ENCODE results near the gene GGT1. TPM values are rescaled to one million over a fixed set of nuclear protein-coding genes. Genes with fewer than 3 reads are reported as not detected.
"Not testable (repeated sequence)": the region's sequence is repeated elsewhere in the genome, so short reads cannot be mapped to it uniquely, and the experiment has no call there.

The GGT1 gene
- total and polyA plus RNA-seq, 4 donors = 31.8 to 162 (median 52.9) TPM

GRCh38 chr22:24646756-24647155, 43.8 kb downstream of the GGT1 start:
- H3K4me1 ChIP-seq (ENCODE audit: control insufficient read depth in 5 of 5, insufficient read depth in 5 of 5, low read length in 5 of 5); H3K9ac ChIP-seq (ENCODE audit: insufficient read depth in 1 of 2, low read length in 2 of 2); H3K9me3 ChIP-seq (ENCODE audit: control insufficient read depth in 4 of 4, insufficient read depth in 3 of 4, low read length in 3 of 4); ATAC-seq (ENCODE audit: insufficient read depth, low FRiP score); H3K36me3 ChIP-seq (ENCODE audit: control insufficient read depth in 4 of 4, insufficient read depth in 4 of 4, low read length in 4 of 4); H3K4me3 ChIP-seq; H3K27me3 ChIP-seq (ENCODE audit: control insufficient read depth in 3 of 3, insufficient read depth in 3 of 3, low read length in 2 of 3); DNase-seq; H3K27ac ChIP-seq (ENCODE audit: low read depth in 1 of 2, low read length in 1 of 2): not testable (repeated sequence)
- WGBS, 2 donors = 94 to 97% methylated on average over 11 to 19 of the region's 19 CpGs

GRCh38 chr22:24649371-24649770, 46.4 kb downstream of the GGT1 start:
- DNase-seq; H3K9me3 ChIP-seq (ENCODE audit: control insufficient read depth in 4 of 4, insufficient read depth in 3 of 4, low read length in 3 of 4); H3K27ac ChIP-seq (ENCODE audit: low read depth in 1 of 2, low read length in 1 of 2); H3K4me3 ChIP-seq; H3K9ac ChIP-seq (ENCODE audit: insufficient read depth in 1 of 2, low read length in 2 of 2); ATAC-seq (ENCODE audit: insufficient read depth, low FRiP score); H3K36me3 ChIP-seq (ENCODE audit: control insufficient read depth in 4 of 4, insufficient read depth in 4 of 4, low read length in 4 of 4); H3K4me1 ChIP-seq (ENCODE audit: control insufficient read depth in 5 of 5, insufficient read depth in 5 of 5, low read length in 5 of 5); H3K27me3 ChIP-seq (ENCODE audit: control insufficient read depth in 3 of 3, insufficient read depth in 3 of 3, low read length in 2 of 3): not testable (repeated sequence)
- 69 to 89% methylated on average over 1 to 2 of the region's 4 CpGs for WGBS, 2 donors

GRCh38 chr22:24650884-24651283, 47.9 kb downstream of the GGT1 start:
- not testable (repeated sequence) for DNase-seq; ATAC-seq (ENCODE audit: insufficient read depth, low FRiP score)
- no CpG with 5 or more reads among the region's 10 CpGs for whole genome bisulfite sequencing, 2 donors

GRCh38 chr22:24665395-24665794, 62.4 kb downstream of the GGT1 start:
- not testable (repeated sequence) for H3K9ac ChIP-seq (ENCODE audit: insufficient read depth in 1 of 2, low read length in 2 of 2); ATAC-seq (ENCODE audit: insufficient read depth, low FRiP score); H3K36me3 ChIP-seq (ENCODE audit: control insufficient read depth in 4 of 4, insufficient read depth in 4 of 4, low read length in 4 of 4); H3K4me1 ChIP-seq (ENCODE audit: control insufficient read depth in 5 of 5, insufficient read depth in 5 of 5, low read length in 5 of 5); H3K4me3 ChIP-seq; H3K9me3 ChIP-seq (ENCODE audit: control insufficient read depth in 4 of 4, insufficient read depth in 3 of 4, low read length in 3 of 4); H3K27me3 ChIP-seq (ENCODE audit: control insufficient read depth in 3 of 3, insufficient read depth in 3 of 3, low read length in 2 of 3); H3K27ac ChIP-seq (ENCODE audit: low read depth in 1 of 2, low read length in 1 of 2); DNase-seq
- WGBS, 2 donors = 85 to 93% methylated on average over 3 of the region's 3 CpGs

More at GRCh38 chr22:24650884-24651283, 47.9 kb downstream of the GGT1 start:
- not testable (repeated sequence) for H3K4me1 ChIP-seq (ENCODE audit: control insufficient read depth in 5 of 5, insufficient read depth in 5 of 5, low read length in 5 of 5); H3K9ac ChIP-seq (ENCODE audit: insufficient read depth in 1 of 2, low read length in 2 of 2); H3K27me3 ChIP-seq (ENCODE audit: control insufficient read depth in 3 of 3, insufficient read depth in 3 of 3, low read length in 2 of 3); H3K9me3 ChIP-seq (ENCODE audit: control insufficient read depth in 4 of 4, insufficient read depth in 3 of 4, low read length in 3 of 4); H3K36me3 ChIP-seq (ENCODE audit: control insufficient read depth in 4 of 4, insufficient read depth in 4 of 4, low read length in 4 of 4); H3K4me3 ChIP-seq; H3K27ac ChIP-seq (ENCODE audit: low read depth in 1 of 2, low read length in 1 of 2)

GRCh38 chr22:24667904-24668303, 64.9 kb downstream of the GGT1 start:
- not testable (repeated sequence) for H3K4me1 ChIP-seq (ENCODE audit: control insufficient read depth in 5 of 5, insufficient read depth in 5 of 5, low read length in 5 of 5); H3K27ac ChIP-seq (ENCODE audit: low read depth in 1 of 2, low read length in 1 of 2); DNase-seq; H3K27me3 ChIP-seq (ENCODE audit: control insufficient read depth in 3 of 3, insufficient read depth in 3 of 3, low read length in 2 of 3); ATAC-seq (ENCODE audit: insufficient read depth, low FRiP score); H3K4me3 ChIP-seq; H3K36me3 ChIP-seq (ENCODE audit: control insufficient read depth in 4 of 4, insufficient read depth in 4 of 4, low read length in 4 of 4); H3K9me3 ChIP-seq (ENCODE audit: control insufficient read depth in 4 of 4, insufficient read depth in 3 of 4, low read length in 3 of 4); H3K9ac ChIP-seq (ENCODE audit: insufficient read depth in 1 of 2, low read length in 2 of 2)
- WGBS, 2 donors = 69 to 96% methylated on average over 5 to 8 of the region's 10 CpGs

GRCh38 chr22:24672532-24672931, 69.5 kb downstream of the GGT1 start:
- not testable (repeated sequence) for ATAC-seq (ENCODE audit: insufficient read depth, low FRiP score)
- 56 to 78% methylated on average over 1 of the region's 2 CpGs for WGBS, 2 donors

More at GRCh38 chr22:24672532-24672931, 69.5 kb downstream of the GGT1 start:
- H3K9me3 ChIP-seq (ENCODE audit: control insufficient read depth in 4 of 4, insufficient read depth in 3 of 4, low read length in 3 of 4); H3K27me3 ChIP-seq (ENCODE audit: control insufficient read depth in 3 of 3, insufficient read depth in 3 of 3, low read length in 2 of 3); H3K4me1 ChIP-seq (ENCODE audit: control insufficient read depth in 5 of 5, insufficient read depth in 5 of 5, low read length in 5 of 5); H3K27ac ChIP-seq (ENCODE audit: low read depth in 1 of 2, low read length in 1 of 2); H3K4me3 ChIP-seq; H3K9ac ChIP-seq (ENCODE audit: insufficient read depth in 1 of 2, low read length in 2 of 2); H3K36me3 ChIP-seq (ENCODE audit: control insufficient read depth in 4 of 4, insufficient read depth in 4 of 4, low read length in 4 of 4); DNase-seq: not testable (repeated sequence)

Other genes starting within 250 kb of the GGT1 start
- 10 to 100 TPM in 1 of 2 donors, 1 to 10 TPM in 1; 10.0 to 35.6 TPM for gene ADORA2A, start 175.6 kb upstream of the GGT1 start, total RNA-seq
- 10 to 100 TPM in 1 of 2 donors, 1 to 10 TPM in 1; 5.5 to 54.9 TPM for gene ADORA2A, start 175.6 kb upstream of the GGT1 start, polyA plus RNA-seq
- gene UPB1, start 107.9 kb upstream of the GGT1 start, total RNA-seq = 1 to 10 TPM; 2.1 to 4.0 TPM
- gene UPB1, start 107.9 kb upstream of the GGT1 start, polyA plus RNA-seq = 1 to 10 TPM in 1 of 2 donors, under 1 TPM in 1; 0.87 to 4.5 TPM
- gene GUCD1, start 48.1 kb upstream of the GGT1 start, total RNA-seq = 100 to 1,000 TPM in 1 of 2 donors, 10 to 100 TPM in 1; 94.6 to 130 TPM
- 100 to 1,000 TPM in 1 of 2 donors, 10 to 100 TPM in 1; 87.8 to 120 TPM for gene GUCD1, start 48.1 kb upstream of the GGT1 start, polyA plus RNA-seq
- 100 to 1,000 TPM in 1 of 2 donors, 10 to 100 TPM in 1; 76.3 to 193 TPM for gene SNRPD3, start 47.2 kb upstream of the GGT1 start, total RNA-seq
- 100 to 1,000 TPM; 109 to 113 TPM for gene SNRPD3, start 47.2 kb upstream of the GGT1 start, polyA plus RNA-seq
- 10 to 100 TPM in 1 of 2 donors, 1 to 10 TPM in 1; 8.9 to 17.9 TPM for gene LRRC75B, start 10.1 kb upstream of the GGT1 start, total RNA-seq
- 10 to 100 TPM in 1 of 2 donors, 1 to 10 TPM in 1; 4.4 to 13.3 TPM for gene LRRC75B, start 10.1 kb upstream of the GGT1 start, polyA plus RNA-seq
- gene PIWIL3, start 171.5 kb downstream of the GGT1 start, total RNA-seq = not detected
- not detected for gene PIWIL3, start 171.5 kb downstream of the GGT1 start, polyA plus RNA-seq
- 1 to 10 TPM; 3.5 to 4.5 TPM for gene SGSM1, start 203.0 kb downstream of the GGT1 start, total RNA-seq
- 1 to 10 TPM in 1 of 2 donors, under 1 TPM in 1; 0.57 to 1.9 TPM for gene SGSM1, start 203.0 kb downstream of the GGT1 start, polyA plus RNA-seq